Amygdala (tissue), 56 donors: ENCODE data around the gene USP48.
"Not testable (repeated sequence)": the region's sequence is repeated elsewhere in the genome, so short reads cannot be mapped to it uniquely, and the experiment has no call there.

Source experiments
- DNase-seq, 56 donors: peaks; one replicate each; lab custom pipeline; 2025; lab: John Stamatoyannopoulos, UW

The USP48 gene

GRCh38 chr1:21815724-21816321, 32.9 kb upstream of the USP48 start:
- DNase-seq = no peak

- no peak for DNase-seq
Observed at GRCh38 chr1:21814981-21815582, 32.1 kb upstream of the USP48 start.

GRCh38 chr1:21814241-21814918, 31.4 kb upstream of the USP48 start:
- DNase-seq = no peak

GRCh38 chr1:21813542-21813941, 30.6 kb upstream of the USP48 start:
- no peak for DNase-seq

- no peak for DNase-seq
Observed at GRCh38 chr1:21811875-21812305, 28.9 kb upstream of the USP48 start, which contains the start of gene LDLRAD2. Gene LDLRAD2, plus strand, starts transcription at chr1:21812265. Its CDS starts 187 bp downstream, at chr1:21812452.

- no peak for DNase-seq
Observed at GRCh38 chr1:21804536-21804935, 21.6 kb upstream of the USP48 start.

- DNase-seq = no peak
Observed at GRCh38 chr1:21801100-21801499, 18.2 kb upstream of the USP48 start.

- DNase-seq = no peak
Observed at GRCh38 chr1:21799730-21800129, 16.8 kb upstream of the USP48 start.

- no peak for DNase-seq
Observed at GRCh38 chr1:21795075-21795474, 12.1 kb upstream of the USP48 start.

GRCh38 chr1:21794656-21795055, 11.7 kb upstream of the USP48 start:
- no peak for DNase-seq

- no peak for DNase-seq
Observed at GRCh38 chr1:21793104-21793503, 10.2 kb upstream of the USP48 start.

GRCh38 chr1:21786640-21787039, 3.7 kb upstream of the USP48 start:
- no peak for DNase-seq

- DNase-seq = not testable (repeated sequence)
Observed at GRCh38 chr1:21785764-21786163, 2.8 kb upstream of the USP48 start.

GRCh38 chr1:21783679-21784603, 992 bp upstream of the USP48 start:
- DNase-seq = peak in 5 of 56 donors; percentile 11 to 96 (median 30)

GRCh38 chr1:21782349-21782867, 541 bp downstream of the USP48 start:
- DNase-seq = peak in 47 of 56 donors; percentile 7 to 74 (median 40)

- no peak for DNase-seq
Observed at GRCh38 chr1:21781815-21782348, 1.1 kb downstream of the USP48 start.

GRCh38 chr1:21779613-21780521, 3.1 kb downstream of the USP48 start:
- DNase-seq = no peak

- DNase-seq = no peak
Observed at GRCh38 chr1:21778405-21778727, 4.6 kb downstream of the USP48 start.

- not testable (repeated sequence) for DNase-seq
Observed at GRCh38 chr1:21776925-21777324, 6.0 kb downstream of the USP48 start.
